Measurements from ENCODE around the gene PIP. TPM values are rescaled to one million over a fixed set of nuclear protein-coding genes. Genes with fewer than 3 reads are reported as not detected.
"Not testable (repeated sequence)": the region's sequence is repeated elsewhere in the genome, so short reads cannot be mapped to it uniquely, and the experiment has no call there.

Gene PIP
- polyA plus RNA-seq, result not detected

- H3K4me3 ChIP-seq (ENCODE audit: low read depth in 1 of 2, low read length in 2 of 2), result no peak within 1 kb of the TSS
- H3K27me3 ChIP-seq (ENCODE audit: control insufficient read depth in 1 of 2, insufficient read depth in 2 of 2, low read length in 2 of 2), result no peaks in the 10 kb centered on the region
- WGBS, 2 donors, result 45 to 47% methylated on average over 4 of the region's 4 CpGs
- no peak within 1 kb of the TSS for H3K27ac ChIP-seq (ENCODE audit: low read depth in 2 of 2, low read length in 1 of 2)
- no peaks in the 10 kb centered on the region for H3K9me3 ChIP-seq (ENCODE audit: control insufficient read depth in 2 of 2, insufficient read depth in 1 of 2, low read depth in 1 of 2, low read length in 1 of 2)
- no peaks in the 10 kb centered on the region for H3K4me1 ChIP-seq (ENCODE audit: control insufficient read depth in 2 of 2, insufficient read depth in 2 of 2, low read length in 1 of 2)
- H3K36me3 ChIP-seq (ENCODE audit: control insufficient read depth in 2 of 2, insufficient read depth in 2 of 2, low read length in 1 of 2), result no peaks in the 10 kb centered on the region
Observed at GRCh38 chr7:143131781-143132180, at the start of gene PIP. TSS of gene PIP (plus strand) at chr7:143132077. CDS start at chr7:143132117, 40 bp downstream.

GRCh38 chr7:143085109-143085508 is 46.8 kb upstream of the PIP start:
- no peaks in the 10 kb centered on the region for H3K9me3 ChIP-seq (ENCODE audit: control insufficient read depth in 2 of 2, insufficient read depth in 1 of 2, low read depth in 1 of 2, low read length in 1 of 2)
- no peaks in the 10 kb centered on the region for H3K36me3 ChIP-seq (ENCODE audit: control insufficient read depth in 2 of 2, insufficient read depth in 2 of 2, low read length in 1 of 2)
- 62 to 68% methylated on average over 1 of the region's 1 CpG for WGBS, 2 donors
- no peak overlapping the region for H3K27ac ChIP-seq (ENCODE audit: low read depth in 2 of 2, low read length in 1 of 2)
- no peaks in the 10 kb centered on the region for H3K4me1 ChIP-seq (ENCODE audit: control insufficient read depth in 2 of 2, insufficient read depth in 2 of 2, low read length in 1 of 2)
- H3K27me3 ChIP-seq (ENCODE audit: control insufficient read depth in 1 of 2, insufficient read depth in 2 of 2, low read length in 2 of 2), result no peaks in the 10 kb centered on the region
- H3K4me3 ChIP-seq (ENCODE audit: low read depth in 1 of 2, low read length in 2 of 2), result no peak overlapping the region

GRCh38 chr7:143085610-143086009 is 46.3 kb upstream of the PIP start:
- not testable (repeated sequence) for H3K27ac ChIP-seq (ENCODE audit: low read depth in 2 of 2, low read length in 1 of 2); H3K36me3 ChIP-seq (ENCODE audit: control insufficient read depth in 2 of 2, insufficient read depth in 2 of 2, low read length in 1 of 2); H3K9me3 ChIP-seq (ENCODE audit: control insufficient read depth in 2 of 2, insufficient read depth in 1 of 2, low read depth in 1 of 2, low read length in 1 of 2); H3K4me1 ChIP-seq (ENCODE audit: control insufficient read depth in 2 of 2, insufficient read depth in 2 of 2, low read length in 1 of 2); H3K27me3 ChIP-seq (ENCODE audit: control insufficient read depth in 1 of 2, insufficient read depth in 2 of 2, low read length in 2 of 2); H3K4me3 ChIP-seq (ENCODE audit: low read depth in 1 of 2, low read length in 2 of 2)
- 86 to 88% methylated on average over 3 of the region's 3 CpGs for WGBS, 2 donors

- H3K36me3 ChIP-seq (ENCODE audit: control insufficient read depth in 2 of 2, insufficient read depth in 2 of 2, low read length in 1 of 2); H3K27ac ChIP-seq (ENCODE audit: low read depth in 2 of 2, low read length in 1 of 2); H3K4me1 ChIP-seq (ENCODE audit: control insufficient read depth in 2 of 2, insufficient read depth in 2 of 2, low read length in 1 of 2); H3K4me3 ChIP-seq (ENCODE audit: low read depth in 1 of 2, low read length in 2 of 2); H3K27me3 ChIP-seq (ENCODE audit: control insufficient read depth in 1 of 2, insufficient read depth in 2 of 2, low read length in 2 of 2); H3K9me3 ChIP-seq (ENCODE audit: control insufficient read depth in 2 of 2, insufficient read depth in 1 of 2, low read depth in 1 of 2, low read length in 1 of 2): not testable (repeated sequence)
- 83 to 89% methylated on average over 16 of the region's 16 CpGs for WGBS, 2 donors
Observed at GRCh38 chr7:143088549-143089231, 43.2 kb upstream of the PIP start.

GRCh38 chr7:143096146-143096545 is 35.7 kb upstream of the PIP start:
- WGBS, 2 donors, result 63 to 65% methylated on average over 2 of the region's 2 CpGs
- Histone ChIP-seq H3K9me3 (ENCODE audit: control insufficient read depth in 2 of 2, insufficient read depth in 1 of 2, low read depth in 1 of 2, low read length in 1 of 2) (no peaks in the 10 kb centered on the region), H3K36me3 (ENCODE audit: control insufficient read depth in 2 of 2, insufficient read depth in 2 of 2, low read length in 1 of 2) (no peaks in the 10 kb centered on the region), H3K27me3 (ENCODE audit: control insufficient read depth in 1 of 2, insufficient read depth in 2 of 2, low read length in 2 of 2) (no peaks in the 10 kb centered on the region), H3K27ac (ENCODE audit: low read depth in 2 of 2, low read length in 1 of 2) (no peak overlapping the region), H3K4me1 (ENCODE audit: control insufficient read depth in 2 of 2, insufficient read depth in 2 of 2, low read length in 1 of 2) (no peaks in the 10 kb centered on the region), H3K4me3 (ENCODE audit: low read depth in 1 of 2, low read length in 2 of 2) (no peak overlapping the region)

- H3K27ac ChIP-seq (ENCODE audit: low read depth in 2 of 2, low read length in 1 of 2); H3K4me3 ChIP-seq (ENCODE audit: low read depth in 1 of 2, low read length in 2 of 2); H3K9me3 ChIP-seq (ENCODE audit: control insufficient read depth in 2 of 2, insufficient read depth in 1 of 2, low read depth in 1 of 2, low read length in 1 of 2); H3K27me3 ChIP-seq (ENCODE audit: control insufficient read depth in 1 of 2, insufficient read depth in 2 of 2, low read length in 2 of 2); H3K4me1 ChIP-seq (ENCODE audit: control insufficient read depth in 2 of 2, insufficient read depth in 2 of 2, low read length in 1 of 2); H3K36me3 ChIP-seq (ENCODE audit: control insufficient read depth in 2 of 2, insufficient read depth in 2 of 2, low read length in 1 of 2): not testable (repeated sequence)
- WGBS, 2 donors, result 79 to 83% methylated on average over 1 of the region's 1 CpG
Observed at GRCh38 chr7:143099579-143099978, 32.3 kb upstream of the PIP start.

- no peaks in the 10 kb centered on the region for H3K27me3 ChIP-seq (ENCODE audit: control insufficient read depth in 1 of 2, insufficient read depth in 2 of 2, low read length in 2 of 2)
Observed at GRCh38 chr7:143104759-143105158, 27.1 kb upstream of the PIP start.

GRCh38 chr7:143108019-143108418 is 23.9 kb upstream of the PIP start:
- not testable (repeated sequence) for H3K4me1 ChIP-seq (ENCODE audit: control insufficient read depth in 2 of 2, insufficient read depth in 2 of 2, low read length in 1 of 2); H3K36me3 ChIP-seq (ENCODE audit: control insufficient read depth in 2 of 2, insufficient read depth in 2 of 2, low read length in 1 of 2); H3K27me3 ChIP-seq (ENCODE audit: control insufficient read depth in 1 of 2, insufficient read depth in 2 of 2, low read length in 2 of 2); H3K4me3 ChIP-seq (ENCODE audit: low read depth in 1 of 2, low read length in 2 of 2); H3K27ac ChIP-seq (ENCODE audit: low read depth in 2 of 2, low read length in 1 of 2); H3K9me3 ChIP-seq (ENCODE audit: control insufficient read depth in 2 of 2, insufficient read depth in 1 of 2, low read depth in 1 of 2, low read length in 1 of 2)
- WGBS, 2 donors, result 82 to 96% methylated on average over 3 of the region's 3 CpGs

More at GRCh38 chr7:143104759-143105158, 27.1 kb upstream of the PIP start:
- H3K4me3 ChIP-seq (ENCODE audit: low read depth in 1 of 2, low read length in 2 of 2), result no peak overlapping the region
- H3K9me3 ChIP-seq (ENCODE audit: control insufficient read depth in 2 of 2, insufficient read depth in 1 of 2, low read depth in 1 of 2, low read length in 1 of 2), result peaks cover 0 to 2% of the 10 kb centered on the region in 2 donors
- H3K4me1 ChIP-seq (ENCODE audit: control insufficient read depth in 2 of 2, insufficient read depth in 2 of 2, low read length in 1 of 2), result no peaks in the 10 kb centered on the region
- no peak overlapping the region for H3K27ac ChIP-seq (ENCODE audit: low read depth in 2 of 2, low read length in 1 of 2)
- no peaks in the 10 kb centered on the region for H3K36me3 ChIP-seq (ENCODE audit: control insufficient read depth in 2 of 2, insufficient read depth in 2 of 2, low read length in 1 of 2)

- WGBS, 2 donors, result 91 to 95% methylated on average over 3 of the region's 3 CpGs
- no peak overlapping the region for H3K27ac ChIP-seq (ENCODE audit: low read depth in 2 of 2, low read length in 1 of 2)
- no peaks in the 10 kb centered on the region for H3K27me3 ChIP-seq (ENCODE audit: control insufficient read depth in 1 of 2, insufficient read depth in 2 of 2, low read length in 2 of 2)
- no peak overlapping the region for H3K4me3 ChIP-seq (ENCODE audit: low read depth in 1 of 2, low read length in 2 of 2)
- no peaks in the 10 kb centered on the region for H3K9me3 ChIP-seq (ENCODE audit: control insufficient read depth in 2 of 2, insufficient read depth in 1 of 2, low read depth in 1 of 2, low read length in 1 of 2)
- no peaks in the 10 kb centered on the region for H3K36me3 ChIP-seq (ENCODE audit: control insufficient read depth in 2 of 2, insufficient read depth in 2 of 2, low read length in 1 of 2)
- H3K4me1 ChIP-seq (ENCODE audit: control insufficient read depth in 2 of 2, insufficient read depth in 2 of 2, low read length in 1 of 2), result no peaks in the 10 kb centered on the region
Observed at GRCh38 chr7:143117395-143117794, 14.5 kb upstream of the PIP start.

GRCh38 chr7:143120691-143121405 is 11.0 kb upstream of the PIP start:
- H3K4me1 ChIP-seq (ENCODE audit: control insufficient read depth in 2 of 2, insufficient read depth in 2 of 2, low read length in 1 of 2), result no peaks in the 10 kb centered on the region
- H3K27me3 ChIP-seq (ENCODE audit: control insufficient read depth in 1 of 2, insufficient read depth in 2 of 2, low read length in 2 of 2), result no peaks in the 10 kb centered on the region
- no peaks in the 10 kb centered on the region for H3K36me3 ChIP-seq (ENCODE audit: control insufficient read depth in 2 of 2, insufficient read depth in 2 of 2, low read length in 1 of 2)
- H3K4me3 ChIP-seq (ENCODE audit: low read depth in 1 of 2, low read length in 2 of 2), result no peak overlapping the region
- WGBS, 2 donors, result 57 to 63% methylated on average over 3 of the region's 3 CpGs
- no peak overlapping the region for H3K27ac ChIP-seq (ENCODE audit: low read depth in 2 of 2, low read length in 1 of 2)
- H3K9me3 ChIP-seq (ENCODE audit: control insufficient read depth in 2 of 2, insufficient read depth in 1 of 2, low read depth in 1 of 2, low read length in 1 of 2), result peaks cover 0 to 2% of the 10 kb centered on the region in 2 donors
